Inflammatory macrophage treated with lipopolysaccharide for 4 hours (primary cell): ENCODE measurements around the gene MT1E.
"Not testable (repeated sequence)": the region's sequence is repeated elsewhere in the genome, so short reads cannot be mapped to it uniquely, and the experiment has no call there.

Experiments
- DNase-seq: peaks from one replicate; pipeline ENCODE4 v3.0.0-alpha.2; 2020

Gene MT1E

DNA sequence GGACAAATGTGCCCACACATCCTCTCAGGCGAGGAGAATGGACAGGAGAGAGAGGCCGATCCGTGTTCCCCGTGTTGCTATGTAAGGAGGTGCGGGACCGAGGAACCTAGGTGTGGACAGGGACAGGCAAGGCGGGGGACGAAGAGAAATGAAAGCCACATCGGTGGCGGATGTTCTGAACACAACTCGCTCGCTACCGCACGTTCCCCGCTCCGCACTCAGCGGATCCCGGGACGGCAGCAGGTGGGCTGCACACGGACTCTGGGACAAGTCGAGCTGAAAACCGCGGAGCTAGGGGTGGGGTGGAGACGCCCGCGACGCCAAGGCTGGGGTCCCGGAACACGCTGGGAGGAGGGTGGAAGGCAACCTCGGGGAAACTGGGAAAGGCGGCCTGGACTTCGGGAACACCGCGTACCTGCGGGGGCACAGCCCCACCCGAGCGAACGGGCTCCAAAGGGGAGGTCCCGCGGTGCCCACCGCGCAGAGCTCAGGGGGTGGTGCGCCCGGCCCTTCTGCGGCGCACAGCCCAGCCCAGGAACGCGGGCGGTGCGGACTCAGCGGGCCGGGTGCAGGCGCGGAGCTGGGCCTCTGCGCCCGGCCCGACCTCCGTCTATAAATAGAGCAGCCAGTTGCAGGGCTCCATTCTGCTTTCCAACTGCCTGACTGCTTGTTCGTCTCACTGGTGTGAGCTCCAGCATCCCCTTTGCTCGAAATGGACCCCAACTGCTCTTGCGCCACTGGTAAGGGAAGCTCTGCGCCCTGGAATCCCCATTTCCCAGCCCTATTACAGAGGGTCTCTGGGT, at the start of gene MT1E:
MT1E (plus strand) TSS at position 642 of the 803 bp plus-strand sequence; CDS start at position 713, 71 bp downstream.
- peak; percentile 89 for DNase-seq

DNA sequence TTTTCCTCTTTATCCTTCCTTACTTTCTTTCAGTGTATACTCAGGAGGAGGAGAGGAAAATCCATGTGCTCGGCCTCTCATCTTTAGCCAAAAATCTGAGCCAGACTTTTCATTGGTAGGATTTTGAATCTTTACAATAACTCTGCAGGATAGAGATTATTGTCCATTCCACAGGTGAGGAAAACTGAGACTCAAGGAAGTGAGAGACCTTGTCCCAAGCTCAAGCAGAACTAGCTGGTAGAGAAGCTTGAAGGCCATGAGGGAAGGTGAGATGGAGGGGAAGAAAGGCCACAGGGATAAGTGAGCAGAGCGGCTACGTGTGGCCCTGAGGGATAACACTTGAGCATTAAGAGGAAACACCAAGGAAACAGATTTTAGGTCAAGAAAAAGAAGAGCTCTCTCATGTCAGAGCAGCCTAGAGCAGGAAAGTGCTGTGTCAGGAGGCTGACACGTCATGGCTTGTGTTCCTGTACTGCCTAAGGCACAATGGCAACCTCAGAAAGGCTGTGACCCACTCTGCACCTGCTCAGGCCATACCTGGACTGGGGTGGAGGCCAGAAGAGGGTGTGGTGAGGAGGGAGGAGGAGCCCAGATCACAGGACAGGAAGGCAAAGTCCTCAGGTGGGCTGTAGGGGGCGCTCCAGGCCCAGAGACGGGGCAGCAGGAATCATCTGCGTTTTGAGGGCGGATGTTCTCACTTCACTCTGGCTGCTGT, 48.8 kb upstream of the MT1E start:
- peak; percentile 68 for DNase-seq

DNA sequence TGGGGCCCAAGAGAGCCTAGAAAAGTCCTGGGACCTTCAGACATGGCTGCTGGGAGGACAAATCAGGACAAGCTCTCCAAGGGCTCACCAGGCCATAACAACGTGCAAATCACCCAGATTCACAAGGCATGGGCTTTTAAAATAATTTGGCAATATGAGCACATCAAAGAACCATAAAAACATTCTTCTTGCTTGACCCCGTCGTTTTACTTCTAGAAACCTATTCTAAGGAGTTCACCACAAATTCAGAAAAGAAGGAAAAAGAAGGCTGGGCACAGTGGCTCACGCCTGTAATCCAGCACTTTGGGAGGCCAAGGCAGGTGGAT, 48.3 kb upstream of the MT1E start:
- DNase-seq = no peak

DNA sequence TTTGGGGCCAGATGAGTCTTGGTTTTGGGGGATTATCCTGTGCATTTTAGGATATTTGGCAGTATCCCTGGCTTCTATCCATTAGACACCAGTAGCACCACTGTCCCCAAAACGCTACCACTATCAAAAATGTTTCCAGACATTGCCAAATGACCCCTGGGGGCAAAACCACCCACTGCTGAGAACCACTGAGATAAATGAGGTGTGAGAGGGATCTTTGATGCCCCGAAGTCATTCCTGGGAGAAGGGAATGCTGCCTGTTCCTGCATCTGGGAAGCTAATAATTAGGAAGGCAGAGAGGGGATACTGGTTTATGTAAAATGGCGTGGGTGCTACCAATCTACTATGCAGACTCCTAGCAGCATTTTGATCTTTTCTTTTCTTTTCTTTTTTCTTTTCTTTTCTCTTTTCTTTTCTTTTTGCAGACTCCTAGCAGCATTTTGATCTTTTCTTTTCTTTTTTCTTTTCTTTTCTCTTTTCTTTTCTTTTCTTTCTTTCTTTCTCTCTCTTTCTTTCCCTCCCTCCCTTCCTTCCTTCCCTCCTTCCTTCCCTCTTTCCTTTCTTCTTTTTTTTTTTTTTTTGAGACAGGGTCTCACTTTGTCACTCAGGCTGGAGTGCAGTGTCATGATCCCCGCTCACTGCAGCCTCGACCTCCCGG, 45.1 kb upstream of the MT1E start:
- DNase-seq = no peak

DNA sequence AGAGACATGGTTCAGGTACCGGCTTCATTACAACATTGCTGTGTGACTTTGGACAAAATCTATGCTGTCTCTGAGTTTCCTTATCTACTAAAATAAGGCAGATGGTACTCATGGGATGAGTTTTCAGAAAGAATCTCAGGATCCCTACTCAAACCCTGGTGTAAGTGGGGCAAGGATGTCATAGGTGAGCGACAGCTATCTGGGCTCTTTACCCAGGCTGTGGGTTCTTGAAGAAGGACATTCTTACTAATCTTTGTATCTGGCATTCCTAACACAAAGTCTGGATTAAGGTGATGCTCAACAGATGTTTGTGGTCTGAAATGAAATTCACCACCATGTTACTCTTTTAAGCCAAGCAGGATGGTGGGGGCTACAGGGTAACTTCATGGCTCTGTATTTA, 42.7 kb upstream of the MT1E start:
- not testable (repeated sequence) for DNase-seq

DNA sequence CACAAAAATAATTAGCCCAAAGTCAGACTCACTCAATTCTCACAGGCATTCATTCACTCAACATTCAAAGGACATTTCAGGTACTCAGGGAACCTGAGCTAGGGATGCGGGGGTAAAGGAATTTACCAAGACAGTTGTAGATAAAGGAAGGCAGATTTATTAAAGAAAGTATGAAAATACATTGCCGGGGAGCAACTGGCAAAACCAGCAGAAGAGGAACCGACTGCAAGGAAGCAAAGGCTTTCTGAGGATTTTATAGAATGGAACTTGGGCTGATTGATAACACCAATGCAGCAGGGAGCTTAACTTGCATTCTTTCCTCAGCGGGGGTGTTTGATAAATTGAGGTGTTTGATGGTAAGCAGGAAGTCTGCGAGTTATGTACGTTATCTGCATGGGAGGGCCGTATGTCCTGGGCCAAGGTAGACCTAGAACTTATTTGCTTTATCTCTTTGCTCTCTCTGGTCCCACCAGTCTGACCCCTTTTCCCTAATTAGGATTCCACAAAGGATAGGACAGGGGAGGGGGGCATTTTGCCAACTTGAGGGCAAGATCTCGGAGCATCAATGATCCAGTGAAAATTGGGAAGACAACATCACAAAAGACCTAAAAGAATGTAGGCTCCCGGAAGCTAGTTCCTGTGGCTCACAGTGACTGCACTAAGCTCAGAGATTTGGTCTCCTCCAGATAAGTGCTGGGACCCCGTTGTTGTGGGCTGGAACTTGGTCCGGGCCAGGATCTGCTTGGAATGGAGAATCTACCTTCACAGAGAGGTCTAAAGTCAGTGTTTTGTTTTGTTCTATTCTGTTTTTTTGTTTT, 42.0 kb upstream of the MT1E start:
- no peak for DNase-seq

DNA sequence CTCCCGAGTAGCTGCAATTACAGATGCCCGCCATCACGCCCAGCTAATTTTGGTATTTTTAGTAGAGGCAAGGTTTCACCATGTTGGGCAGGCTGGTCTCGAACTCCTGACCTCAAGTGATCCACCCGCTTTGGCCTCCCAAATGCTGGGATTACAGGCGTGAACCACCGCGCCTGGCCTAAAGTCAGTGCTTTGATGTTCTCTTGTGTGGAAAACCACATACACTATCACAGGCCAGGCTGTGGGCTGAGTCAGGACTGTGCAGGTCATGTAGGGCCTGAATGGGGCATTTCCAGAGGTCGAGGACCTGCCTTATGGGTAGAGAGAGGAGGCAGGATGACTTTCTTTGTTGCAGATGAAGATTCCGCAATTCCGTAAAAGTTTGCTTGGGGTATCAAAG, 41.3 kb upstream of the MT1E start:
- no peak for DNase-seq

DNA sequence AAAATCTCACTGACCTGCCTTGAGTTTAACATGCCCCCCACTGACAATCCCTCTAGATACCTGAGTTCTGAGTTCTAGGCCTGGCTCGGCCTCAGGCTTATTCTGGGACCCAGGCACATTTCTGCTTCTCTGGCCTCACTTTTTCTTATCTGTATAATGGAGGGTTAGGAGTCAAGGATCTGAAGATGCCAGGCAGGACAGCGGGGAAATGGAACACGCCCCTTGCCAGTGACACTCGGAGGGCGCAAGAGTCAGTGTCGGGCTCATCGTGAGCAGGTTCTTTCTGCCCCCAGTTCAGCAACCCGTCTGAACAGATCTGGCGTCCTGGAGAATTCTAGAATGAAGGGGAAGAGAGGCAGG, 36.8 kb upstream of the MT1E start:
- no peak for DNase-seq

DNA sequence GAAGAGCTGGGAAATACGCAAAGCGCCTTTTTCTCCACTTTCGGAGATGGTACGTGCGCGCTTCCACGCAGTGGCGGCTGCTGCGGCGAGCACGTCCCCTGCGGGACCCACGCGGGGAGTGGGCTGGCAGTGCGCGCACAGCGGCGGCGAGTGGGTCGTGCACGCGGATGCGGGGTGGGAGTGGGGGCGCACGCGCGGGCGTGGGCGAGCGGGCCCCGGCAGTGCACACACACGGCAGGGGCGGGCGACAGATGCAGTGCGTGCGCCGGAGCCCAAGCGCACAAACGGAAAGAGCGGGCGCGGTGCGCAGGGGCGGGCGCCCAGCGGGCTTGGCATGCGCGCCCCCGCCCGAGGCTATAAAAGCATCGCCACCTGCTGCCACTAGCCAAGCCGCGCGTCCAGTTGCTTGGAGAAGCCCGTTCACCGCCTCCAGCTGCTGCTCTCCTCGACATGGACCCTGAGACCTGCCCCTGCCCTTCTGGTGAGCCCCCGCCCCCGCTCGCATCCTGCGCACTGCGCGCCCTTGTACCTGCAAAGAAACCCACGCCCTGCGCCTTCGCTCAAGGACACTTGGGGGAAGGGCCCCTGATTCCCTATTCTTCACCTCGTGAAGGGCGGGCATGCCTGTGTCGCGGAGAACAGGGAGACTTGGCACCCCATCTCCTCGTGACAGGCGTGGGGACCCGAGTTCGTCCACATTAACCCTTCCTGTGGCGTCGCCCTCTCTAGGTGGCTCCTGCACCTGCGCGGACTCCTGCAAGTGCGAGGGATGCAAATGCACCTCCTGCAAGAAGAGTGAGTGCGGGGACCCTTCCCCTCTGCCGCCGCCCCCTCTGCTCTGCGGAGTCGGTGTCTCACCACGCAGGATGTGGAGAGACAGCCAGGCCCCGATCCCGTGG, 36.2 kb upstream of the MT1E start, which contains the start of gene MT3:
MT3 (plus strand) TSS at position 388 of the 899 bp plus-strand sequence; CDS start at position 451, 63 bp downstream.
- DNase-seq = no peak

DNA sequence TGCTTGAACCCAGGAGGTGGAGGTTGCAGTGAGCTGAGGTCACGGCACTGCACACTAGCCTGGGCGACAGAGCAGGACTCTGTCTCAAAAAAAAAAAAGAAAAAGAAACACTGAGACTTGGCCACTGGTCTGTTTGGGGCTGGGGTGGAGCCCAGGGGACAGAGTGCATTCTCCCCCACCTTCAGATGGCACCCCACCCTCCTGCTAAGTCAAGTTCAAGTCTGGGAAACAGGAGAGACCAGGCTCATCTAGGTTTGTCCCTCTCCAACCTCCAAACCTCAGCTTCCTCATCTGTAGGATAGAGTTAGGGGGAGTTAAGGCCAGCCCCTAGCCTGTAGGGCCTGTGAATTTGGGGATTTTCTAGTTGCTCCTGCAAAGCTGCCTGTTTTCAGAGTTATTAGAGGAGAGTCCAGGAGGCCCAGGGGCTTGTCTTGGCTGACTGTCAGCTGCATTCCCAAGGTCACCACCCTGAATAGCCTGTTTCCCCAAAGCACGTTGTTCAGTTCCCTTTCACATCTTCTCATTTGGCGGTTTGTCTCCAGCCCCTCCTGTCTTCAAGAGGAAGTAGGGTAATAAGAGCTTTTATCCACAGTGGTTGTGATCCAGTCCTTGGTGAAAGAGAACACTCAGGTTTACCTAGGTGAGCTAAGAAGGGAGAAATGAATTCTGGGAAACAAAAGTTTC, 34.1 kb upstream of the MT1E start:
- peak; percentile 43 for DNase-seq

DNA sequence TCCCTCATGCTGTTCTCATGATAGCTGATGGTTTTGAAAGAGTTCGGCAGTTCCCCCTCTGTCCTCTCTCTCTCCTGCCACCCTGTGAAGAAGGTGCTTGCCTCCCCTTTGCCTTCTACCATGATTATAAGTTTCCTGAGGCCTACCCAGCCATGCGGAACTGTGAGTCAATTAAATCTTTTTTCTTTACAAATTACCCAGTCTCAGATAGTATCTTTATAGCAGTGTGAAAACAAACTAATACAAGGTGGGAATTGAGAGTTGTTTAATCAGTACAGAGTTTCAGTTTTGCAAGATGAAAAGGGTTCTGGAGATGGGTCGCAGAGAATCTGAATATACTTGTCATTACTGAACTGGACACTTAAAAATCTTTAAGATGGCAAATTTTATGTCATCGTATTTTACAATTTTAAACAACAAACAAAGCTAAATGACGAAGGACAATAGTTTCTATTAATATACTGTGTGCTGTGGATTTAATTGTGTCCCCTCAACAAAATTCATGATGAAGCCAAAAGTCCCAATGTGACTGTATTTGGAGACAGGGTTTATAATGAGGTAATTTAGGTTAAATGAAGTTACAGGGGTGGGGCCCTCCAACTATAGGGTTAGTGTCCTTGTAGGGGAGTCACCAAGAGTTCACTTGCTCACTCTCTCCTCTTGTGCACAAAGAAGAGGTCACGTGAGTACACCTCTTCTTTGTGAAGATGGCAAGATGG, 31.8 kb upstream of the MT1E start:
- DNase-seq = no peak

DNA sequence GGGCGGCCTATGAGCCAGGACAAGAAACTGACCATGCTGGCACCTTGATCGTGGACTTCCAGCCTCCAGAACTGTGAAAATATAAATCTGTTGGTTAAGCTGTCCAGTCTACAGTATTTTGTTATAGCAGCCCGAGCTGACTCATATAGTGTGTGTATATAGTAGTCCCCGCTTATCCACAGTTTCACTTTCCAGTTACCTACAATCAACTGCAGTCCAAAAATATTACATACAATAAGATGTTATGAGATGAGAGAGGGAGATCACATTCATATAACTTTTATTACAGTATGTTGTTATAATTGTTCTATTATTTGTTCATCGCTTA, 31.3 kb upstream of the MT1E start:
- DNase-seq = no peak

DNA sequence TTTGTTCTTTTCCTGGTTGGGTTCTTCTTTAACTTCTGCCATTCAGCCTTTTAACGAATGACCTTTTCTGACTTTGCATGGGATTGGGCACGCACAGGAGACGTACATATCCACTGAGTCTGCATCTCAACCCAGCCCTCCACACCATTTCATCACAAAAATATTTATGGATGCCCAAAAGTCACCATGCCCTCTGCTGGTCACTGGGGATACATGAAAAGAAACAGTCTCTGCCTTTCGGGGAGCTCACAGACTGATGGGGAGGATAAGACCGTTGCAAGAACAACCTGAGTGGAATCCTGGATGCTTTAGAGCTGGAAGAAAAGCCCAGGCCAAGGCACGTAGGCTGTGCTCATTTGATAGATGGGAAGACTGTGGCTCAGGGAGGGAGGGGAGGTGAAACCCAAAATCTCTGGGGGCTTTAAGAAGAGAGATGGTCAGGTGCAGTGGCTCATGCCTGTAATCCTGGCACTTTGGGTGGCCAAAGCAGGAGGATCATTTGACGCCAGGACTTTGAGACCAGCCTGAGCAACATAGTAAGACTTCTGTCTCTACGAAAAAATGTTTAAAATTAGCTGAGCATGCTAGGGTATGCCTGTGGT, 25.1 kb upstream of the MT1E start:
- DNase-seq = peak; percentile 62

DNA sequence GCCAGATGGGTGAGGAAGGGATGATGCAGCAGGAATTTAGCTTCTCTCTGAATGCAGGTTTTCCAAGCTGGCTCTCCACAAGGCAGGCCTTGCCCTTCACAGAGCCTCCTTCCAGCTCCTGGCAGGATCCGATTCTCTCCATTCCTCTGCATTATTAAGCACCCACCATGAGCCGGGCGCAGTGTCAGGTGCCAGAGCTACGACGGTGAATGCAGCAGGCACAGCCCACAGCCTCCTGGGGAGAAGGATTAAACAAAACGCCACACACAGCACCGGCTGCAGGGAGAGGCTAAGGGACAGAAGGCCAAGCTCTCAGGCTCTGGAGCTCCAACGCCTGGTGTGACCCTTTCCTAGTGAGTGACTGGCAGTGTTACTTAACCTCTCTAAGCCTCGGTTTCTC, 24.3 kb upstream of the MT1E start:
- DNase-seq = no peak

DNA sequence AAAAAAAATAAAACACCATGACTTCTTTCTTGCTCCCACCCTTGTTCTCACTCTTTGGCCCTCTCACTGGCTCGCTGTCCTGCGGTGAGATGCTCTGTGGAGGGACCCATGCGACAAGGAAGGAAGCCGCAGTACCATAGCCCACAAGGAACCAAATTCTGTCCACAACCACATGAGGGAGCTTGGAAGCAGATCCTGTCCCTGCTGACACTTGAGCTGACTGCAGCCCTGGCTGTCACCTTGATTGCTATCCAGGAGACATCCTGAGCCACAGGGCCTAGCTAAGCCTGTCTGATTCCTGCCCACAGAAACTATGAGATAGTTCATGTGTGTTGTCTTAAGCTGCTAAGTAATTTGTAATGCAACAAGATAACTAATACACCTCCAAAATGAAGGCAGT, 22.0 kb upstream of the MT1E start:
- peak; percentile 68 for DNase-seq

DNA sequence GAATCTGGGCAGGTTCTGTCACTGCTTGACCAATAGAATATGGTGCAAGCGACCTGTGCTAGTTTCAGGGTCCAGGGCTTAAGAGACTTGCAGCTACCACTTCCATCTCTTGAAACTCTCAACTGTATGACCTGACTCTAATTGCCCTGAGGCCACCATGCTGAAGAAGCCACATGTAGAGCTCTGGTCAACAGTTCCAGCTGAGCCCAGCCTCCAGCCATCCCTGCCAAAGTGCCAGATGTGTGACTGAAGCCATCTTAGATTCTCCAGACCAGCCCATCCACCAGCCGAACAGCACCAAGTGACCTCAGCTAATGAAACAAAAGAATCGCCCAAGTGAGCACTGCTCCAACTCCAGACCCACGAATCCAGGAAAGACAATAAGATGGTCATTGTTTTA, 20.6 kb upstream of the MT1E start:
- no peak for DNase-seq

DNA sequence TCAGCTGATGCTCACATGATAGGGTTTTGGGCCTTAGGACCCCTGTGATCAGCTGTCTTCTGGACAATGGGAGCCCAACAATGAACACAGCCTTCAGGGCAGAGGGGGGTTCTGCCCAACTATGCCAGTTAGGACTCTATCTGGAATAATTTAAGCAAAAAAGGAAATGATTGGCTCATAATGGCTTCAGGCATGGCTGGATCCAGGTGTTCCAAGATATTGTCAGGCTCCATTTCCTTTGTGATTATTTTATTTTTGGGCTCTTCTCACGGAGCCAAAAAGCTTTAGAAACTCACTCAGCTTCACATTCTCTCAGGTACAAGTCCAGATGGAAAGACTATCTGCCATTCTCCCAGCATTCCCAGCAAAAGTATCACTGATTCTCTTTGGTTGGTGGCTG, 20.1 kb upstream of the MT1E start:
- DNase-seq = no peak

DNA sequence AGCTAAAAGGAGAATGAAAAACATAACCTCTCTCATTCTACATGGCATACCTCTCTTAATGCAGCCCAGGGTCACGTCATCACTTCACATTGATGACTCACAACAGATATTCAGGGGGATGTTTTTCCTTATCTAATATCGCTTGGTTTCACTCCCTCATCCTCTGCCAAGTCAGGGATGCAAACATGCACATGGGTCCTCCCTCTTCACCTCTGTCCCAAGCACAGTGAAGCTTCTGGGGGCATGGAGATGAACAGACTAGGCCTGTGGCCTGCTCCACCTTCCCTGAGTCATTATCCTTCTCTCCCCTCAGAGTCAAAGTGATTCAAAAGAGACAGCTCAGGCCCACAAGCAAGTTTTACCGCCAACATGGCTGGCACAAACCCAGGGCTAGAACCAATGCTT, 19.5 kb upstream of the MT1E start:
- no peak for DNase-seq

DNA sequence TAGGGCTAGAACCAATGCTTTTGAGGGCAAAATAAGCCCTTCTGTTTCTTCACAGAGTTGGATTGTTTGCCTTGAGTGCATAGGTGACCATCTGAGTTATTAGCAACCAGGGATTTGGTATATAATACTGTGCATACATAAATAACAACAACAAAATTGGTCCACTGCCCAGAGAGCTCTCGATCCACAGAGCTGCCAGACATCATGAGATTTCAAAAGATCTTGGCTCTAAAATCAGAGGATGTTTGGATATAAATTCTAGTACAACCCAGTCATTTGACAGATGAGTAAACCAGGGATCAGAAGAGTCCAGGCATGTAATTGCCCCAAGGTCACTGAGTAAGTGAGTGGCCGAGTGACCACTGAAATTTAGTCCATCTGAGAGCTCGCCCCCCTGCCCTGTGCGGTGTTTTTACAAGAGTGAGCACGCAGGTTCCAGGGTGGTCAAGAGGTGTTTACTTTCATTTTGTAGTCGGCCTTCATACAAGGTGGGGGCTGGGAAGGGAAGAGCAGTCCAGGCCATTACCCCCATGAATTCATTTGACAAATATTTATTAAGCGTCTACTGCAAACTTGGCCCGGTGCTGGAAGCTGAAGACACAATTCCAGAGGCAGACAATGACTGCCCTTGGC, 19.0 kb upstream of the MT1E start:
- no peak for DNase-seq

DNA sequence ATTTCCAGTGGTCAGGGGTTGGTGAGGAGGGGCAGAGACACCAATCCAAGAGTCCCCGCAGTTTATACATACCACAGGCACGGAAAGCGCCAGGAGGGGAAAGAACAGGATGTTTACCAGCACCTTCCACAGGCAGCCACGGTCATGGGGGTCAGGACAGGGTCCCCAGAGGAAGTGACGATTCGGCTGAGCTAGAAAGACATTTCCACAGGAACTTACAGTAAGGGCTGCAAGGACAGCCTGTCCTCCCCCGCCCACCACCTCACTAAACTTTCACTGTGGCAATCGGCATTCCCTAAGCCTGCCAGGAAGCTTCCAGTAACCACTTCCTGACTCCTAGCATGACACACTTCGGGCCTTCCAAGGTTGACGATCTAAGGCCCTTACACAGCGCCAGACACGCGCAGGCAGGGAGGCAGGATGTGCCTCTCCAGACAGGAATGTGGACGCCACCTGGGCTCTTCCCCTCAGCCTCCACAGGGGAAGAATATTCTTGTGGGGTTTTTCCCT, 18.4 kb upstream of the MT1E start:
- peak; percentile 58 for DNase-seq
